Progenitor cell of endocrine pancreas (in vitro differentiated cells): ENCODE data around the gene CLEC2D. TPM values are rescaled to one million over a fixed set of nuclear protein-coding genes. Genes with fewer than 3 reads are reported as not detected.
A peak's percentile ranks its signal among the peaks of the same experiment; 100 is the strongest.
"Not testable (repeated sequence)": the region's sequence is repeated elsewhere in the genome, so short reads cannot be mapped to it uniquely, and the experiment has no call there.

ENCODE experiments used
- DNase-seq: peaks from one replicate; pipeline ENCODE4 v3.0.0; 2021; ENCODE audit warnings: low spot score; ENCODE audit not compliant: unreplicated experiment
- H3K27ac Mint-ChIP-seq: 2 replicates; pipeline ENCODE4 v1.8.0; 2021; ENCODE audit warnings: mild to moderate bottlenecking, moderate library complexity, mixed read lengths
- H3K27me3 Mint-ChIP-seq: 2 replicates; pipeline ENCODE4 v1.8.0; 2021; ENCODE audit warnings: mixed read lengths
- H3K36me3 Mint-ChIP-seq: 2 replicates; pipeline ENCODE4 v1.8.0; 2022; ENCODE audit warnings: mixed read lengths; ENCODE audit not compliant: insufficient read depth
- H3K4me1 Mint-ChIP-seq: 2 replicates; pipeline ENCODE4 v1.8.0; 2021; ENCODE audit warnings: low read depth, mixed read lengths
- H3K4me3 Mint-ChIP-seq: 2 replicates; pipeline ENCODE4 v1.8.0; 2021; ENCODE audit warnings: low read depth, mild to moderate bottlenecking, moderate library complexity, mixed read lengths
- H3K9me3 Mint-ChIP-seq: 2 replicates; pipeline ENCODE4 v1.8.0; 2021; ENCODE audit warnings: low read depth, mixed read lengths
- CTCF ChIP-seq: fragments of 200-600 bp; sonication (generic); IDR thresholded peaks from one replicate; pipeline ENCODE4 v1.5.0; 2021; ENCODE audit warnings: antibody characterized with exemption, mild to moderate bottlenecking; ENCODE audit not compliant: unreplicated experiment
- total RNA-seq: library from RNA; stranded (reverse); gene quantifications from 2 replicates; pipeline ENCODE4 v1.2.1, GENCODE V29; 2021

Gene CLEC2D
- total RNA-seq, 1 donor from 2014 or later: 23.5 TPM

- no peaks in the 10 kb centered on the region for H3K36me3 Mint-ChIP-seq
- no peak for DNase-seq
- TF ChIP-seq CTCF: no peak
- no peak overlapping the region for H3K4me3 Mint-ChIP-seq
- peaks cover 5% of the 10 kb centered on the region for H3K27me3 Mint-ChIP-seq
- H3K27ac Mint-ChIP-seq: no peak overlapping the region
- H3K9me3 Mint-ChIP-seq: no peaks in the 10 kb centered on the region
- H3K4me1 Mint-ChIP-seq: peaks cover 2% of the 10 kb centered on the region
Observed at GRCh38 chr12:9735601-9736000, 66.1 kb downstream of the CLEC2D start.

GRCh38 chr12:9736936-9737705 is 67.6 kb downstream of the CLEC2D start:
- H3K4me1 Mint-ChIP-seq: peaks cover 7% of the 10 kb centered on the region
- no peaks in the 10 kb centered on the region for H3K9me3 Mint-ChIP-seq
- H3K27me3 Mint-ChIP-seq: peaks cover 5% of the 10 kb centered on the region
- TF ChIP-seq CTCF: no peak
- DNase-seq: no peak
- H3K36me3 Mint-ChIP-seq: no peaks in the 10 kb centered on the region
- H3K4me3 Mint-ChIP-seq: no peak overlapping the region
- H3K27ac Mint-ChIP-seq: no peak overlapping the region

- peaks cover 15% of the 10 kb centered on the region for H3K4me1 Mint-ChIP-seq
- peak overlapping the region; percentile 33 for H3K27ac Mint-ChIP-seq
- not testable (repeated sequence) for H3K36me3 Mint-ChIP-seq, H3K9me3 Mint-ChIP-seq, H3K4me3 Mint-ChIP-seq, H3K27me3 Mint-ChIP-seq, DNase-seq
Observed at GRCh38 chr12:9738905-9739304, 69.4 kb downstream of the CLEC2D start.

GRCh38 chr12:9739404-9740105 is 70.0 kb downstream of the CLEC2D start:
- H3K27ac Mint-ChIP-seq, DNase-seq, H3K36me3 Mint-ChIP-seq, H3K9me3 Mint-ChIP-seq, H3K27me3 Mint-ChIP-seq: not testable (repeated sequence)
- Mint-ChIP-seq H3K4me1 (peaks cover 15% of the 10 kb centered on the region), H3K4me3 (peak overlapping the region; percentile 39)

- no peak for TF ChIP-seq CTCF
- no peak for DNase-seq
- Mint-ChIP-seq H3K9me3 (no peaks in the 10 kb centered on the region), H3K4me3 (no peak overlapping the region), H3K27me3 (no peaks in the 10 kb centered on the region), H3K36me3 (no peaks in the 10 kb centered on the region), H3K27ac (no peak overlapping the region), H3K4me1 (peaks cover 15% of the 10 kb centered on the region)
Observed at GRCh38 chr12:9740106-9740750, 70.7 kb downstream of the CLEC2D start.

- Mint-ChIP-seq H3K36me3 (no peaks in the 10 kb centered on the region), H3K27ac (no peak overlapping the region), H3K9me3 (no peaks in the 10 kb centered on the region), H3K4me3 (no peak overlapping the region), H3K4me1 (peaks cover 15% of the 10 kb centered on the region), H3K27me3 (no peaks in the 10 kb centered on the region)
- DNase-seq: no peak
- no peak for TF ChIP-seq CTCF
Observed at GRCh38 chr12:9741726-9742125, 72.2 kb downstream of the CLEC2D start.
